Activated CD8-positive, alpha-beta T cell treated with anti-CD3 and anti-CD28 coated beads for 36 hours (primary cell): ENCODE data around the gene OR1A1. TPM values are rescaled to one million over a fixed set of nuclear protein-coding genes. Genes with fewer than 3 reads are reported as not detected.

ENCODE experiments used
- ATAC-seq: fragments of 200-7000 bp; cut with Tn5 transposase; one replicate; pipeline ENCODE4 v1.10.0; 2021; ENCODE audit warnings: mild to moderate bottlenecking, moderate library complexity
- CTCF ChIA-PET: fragments of 350-600 bp; sonication (Branson Sonifier 250); formaldehyde crosslinking; loops from one replicate; lab custom pipeline; 2021; ENCODE audit warnings: antibody characterized with exemption; lab: Charles Lee
- POLR2A ChIA-PET: fragments of 350-600 bp; sonication (Branson Sonifier 250); formaldehyde crosslinking; loops from one replicate; lab custom pipeline; 2021; ENCODE audit warnings: antibody characterized with exemption; lab: Charles Lee
- DNase-seq: peaks from one replicate; pipeline ENCODE4 v3.0.0-alpha.2; 2020
- H3K27ac Mint-ChIP-seq: one replicate; pipeline ENCODE4 v1.8.0; 2021; ENCODE audit warnings: mild to moderate bottlenecking, mixed read lengths
- H3K27me3 Mint-ChIP-seq: one replicate; pipeline ENCODE4 v1.8.0; 2021; ENCODE audit warnings: mixed read lengths
- H3K36me3 Mint-ChIP-seq: one replicate; pipeline ENCODE4 v1.8.0; 2021; ENCODE audit warnings: low read depth, mixed read lengths
- H3K4me1 Mint-ChIP-seq: one replicate; pipeline ENCODE4 v1.8.0; 2021; ENCODE audit warnings: low read depth, mixed read lengths
- H3K4me3 Mint-ChIP-seq: one replicate; pipeline ENCODE4 v1.8.0; 2021; ENCODE audit warnings: mild to moderate bottlenecking, moderate library complexity, mixed read lengths
- H3K9me3 Mint-ChIP-seq: one replicate; pipeline ENCODE4 v1.8.0; 2021; ENCODE audit warnings: mixed read lengths
- intact Hi-C: fragments of 100-400 bp; cut with micrococcal nuclease; formaldehyde crosslinking; loops from one replicate; pipeline ENCODE4 v1.10.0; 2022
- total RNA-seq, 2 experiments: library from RNA; stranded (reverse); gene quantifications; one replicate each; pipeline ENCODE4 v1.2.3, GENCODE V29; 2021
- TF ChIP-seq, protein P1 (sequence below): fragments of 200-600 bp; IDR thresholded peaks from one replicate; pipeline ENCODE4 v1.8.0; 2022; ENCODE audit warnings: antibody characterized with exemption, mild to moderate bottlenecking

Gene OR1A1, protein sequence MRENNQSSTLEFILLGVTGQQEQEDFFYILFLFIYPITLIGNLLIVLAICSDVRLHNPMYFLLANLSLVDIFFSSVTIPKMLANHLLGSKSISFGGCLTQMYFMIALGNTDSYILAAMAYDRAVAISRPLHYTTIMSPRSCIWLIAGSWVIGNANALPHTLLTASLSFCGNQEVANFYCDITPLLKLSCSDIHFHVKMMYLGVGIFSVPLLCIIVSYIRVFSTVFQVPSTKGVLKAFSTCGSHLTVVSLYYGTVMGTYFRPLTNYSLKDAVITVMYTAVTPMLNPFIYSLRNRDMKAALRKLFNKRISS
- not detected for total RNA-seq

DNA sequence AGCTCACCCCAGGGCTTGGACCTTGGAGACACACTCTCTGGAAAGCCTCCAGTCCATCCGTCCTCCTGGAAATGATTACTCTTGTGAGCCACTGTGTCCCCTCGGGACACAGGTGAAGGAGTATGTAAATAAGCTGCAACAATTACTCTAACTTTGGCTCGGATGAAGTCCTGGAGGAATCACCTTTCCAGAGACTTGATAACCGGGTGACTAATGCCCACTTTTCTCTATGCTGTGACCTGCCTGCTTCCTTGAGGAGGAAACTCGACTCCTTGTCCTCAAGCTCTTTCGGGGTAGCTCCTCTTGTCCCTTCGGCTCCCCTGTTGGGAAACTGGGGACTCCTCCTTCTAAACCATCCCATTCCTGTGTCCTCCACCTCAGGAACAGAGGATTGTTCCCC is at the start of gene OR1A1:
TSS of gene OR1A1 (plus strand) at position 301 of the 400 bp plus-strand sequence. CDS start 7,954 bp downstream, outside the sequence.
- ATAC-seq (no peak), DNase-seq (no peak)
- Mint-ChIP-seq H3K27ac (no peak within 1 kb of the TSS), H3K9me3 (peaks cover 3% of the 10 kb centered on the region), H3K4me1 (no peaks in the 10 kb centered on the region), H3K27me3 (peaks cover 2% of the 10 kb centered on the region), H3K4me3 (no peak within 1 kb of the TSS), H3K36me3 (no peaks in the 10 kb centered on the region)
- ChIA-PET POLR2A (no interaction called here), CTCF (no interaction called here)
- TF ChIP-seq, protein P1, sequence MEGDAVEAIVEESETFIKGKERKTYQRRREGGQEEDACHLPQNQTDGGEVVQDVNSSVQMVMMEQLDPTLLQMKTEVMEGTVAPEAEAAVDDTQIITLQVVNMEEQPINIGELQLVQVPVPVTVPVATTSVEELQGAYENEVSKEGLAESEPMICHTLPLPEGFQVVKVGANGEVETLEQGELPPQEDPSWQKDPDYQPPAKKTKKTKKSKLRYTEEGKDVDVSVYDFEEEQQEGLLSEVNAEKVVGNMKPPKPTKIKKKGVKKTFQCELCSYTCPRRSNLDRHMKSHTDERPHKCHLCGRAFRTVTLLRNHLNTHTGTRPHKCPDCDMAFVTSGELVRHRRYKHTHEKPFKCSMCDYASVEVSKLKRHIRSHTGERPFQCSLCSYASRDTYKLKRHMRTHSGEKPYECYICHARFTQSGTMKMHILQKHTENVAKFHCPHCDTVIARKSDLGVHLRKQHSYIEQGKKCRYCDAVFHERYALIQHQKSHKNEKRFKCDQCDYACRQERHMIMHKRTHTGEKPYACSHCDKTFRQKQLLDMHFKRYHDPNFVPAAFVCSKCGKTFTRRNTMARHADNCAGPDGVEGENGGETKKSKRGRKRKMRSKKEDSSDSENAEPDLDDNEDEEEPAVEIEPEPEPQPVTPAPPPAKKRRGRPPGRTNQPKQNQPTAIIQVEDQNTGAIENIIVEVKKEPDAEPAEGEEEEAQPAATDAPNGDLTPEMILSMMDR, result no peak
- intact Hi-C loops, result no loop called here

DNA sequence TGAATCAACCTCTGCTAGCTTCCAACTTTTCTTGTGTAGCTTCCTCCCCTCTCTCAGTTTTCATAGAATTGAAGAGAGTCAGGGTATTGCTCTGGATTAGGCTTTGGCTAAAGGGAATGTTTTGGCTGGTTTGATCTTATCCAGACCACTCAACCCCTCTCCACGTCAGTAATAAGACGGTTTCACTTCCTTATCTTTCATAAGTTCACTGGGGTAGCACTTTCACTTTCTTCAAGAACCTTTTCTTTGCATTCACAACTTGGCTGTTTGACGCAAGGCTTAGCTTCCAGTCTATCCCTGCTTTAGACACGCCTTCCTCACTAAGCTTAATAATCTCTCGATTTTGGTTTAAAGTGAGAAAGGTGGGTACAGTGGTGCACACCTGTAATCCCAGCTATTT is 39.9 kb upstream of the OR1A1 start:
- H3K4me1 Mint-ChIP-seq, result no peaks in the 10 kb centered on the region
- ChIA-PET CTCF (no interaction called here), POLR2A (no interaction called here)
- H3K36me3 Mint-ChIP-seq, result no peaks in the 10 kb centered on the region
- DNase-seq, result no peak
- H3K9me3 Mint-ChIP-seq, result peaks cover 6% of the 10 kb centered on the region
- TF ChIP-seq, protein P1, result no peak
- H3K27ac Mint-ChIP-seq, result no peak overlapping the region
- intact Hi-C loops, result no loop called here
- ATAC-seq, result no peak
- H3K4me3 Mint-ChIP-seq, result no peak overlapping the region
- H3K27me3 Mint-ChIP-seq, result peaks cover 4% of the 10 kb centered on the region

DNA sequence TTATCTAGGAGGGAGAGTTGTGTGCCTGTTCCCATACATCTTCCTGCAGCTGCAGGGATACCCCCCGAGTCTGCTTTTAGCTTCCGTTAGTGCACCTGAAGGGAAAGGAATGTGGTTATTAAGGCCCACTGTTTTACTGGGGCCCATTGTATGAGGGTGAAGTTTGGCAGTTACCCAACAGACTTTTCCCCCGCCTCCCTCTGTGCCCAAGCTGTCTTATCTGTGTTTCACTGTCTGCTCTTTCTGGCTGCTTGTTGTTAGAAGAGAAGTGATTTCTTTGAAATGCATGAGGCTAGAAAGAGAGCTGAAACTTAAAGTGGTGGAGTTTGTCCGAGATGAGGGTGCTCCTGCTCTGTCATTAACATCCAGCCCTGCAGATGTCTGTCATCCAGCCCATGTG is 17.5 kb upstream of the OR1A1 start:
- intact Hi-C loops, result no loop called here

DNA sequence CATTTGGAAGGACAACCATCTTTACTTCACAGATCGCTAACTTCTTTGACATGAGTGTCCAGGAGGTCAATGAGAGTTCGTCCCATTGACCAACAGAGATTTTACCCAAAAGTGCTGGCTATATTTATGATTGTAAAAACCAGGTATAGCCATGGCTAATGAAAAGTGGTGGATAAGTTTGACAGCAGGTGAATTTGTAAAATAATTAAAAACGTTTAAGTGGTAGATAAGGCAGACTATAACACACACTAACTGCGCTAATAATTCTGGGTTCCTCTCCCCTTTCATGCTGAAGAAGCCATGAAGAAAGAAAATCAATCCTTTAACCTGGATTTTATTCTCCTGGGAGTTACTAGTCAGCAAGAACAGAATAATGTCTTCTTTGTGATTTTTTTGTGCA is 10.2 kb upstream of the OR1A1 start, which contains the start of gene OR1A2:
TSS of gene OR1A2 (plus strand) at position 301 of the 400 bp plus-strand sequence. CDS start at position 301, 0 bp downstream.
- TF ChIP-seq, protein P1, result no peak
- ChIA-PET POLR2A (no interaction called here), CTCF (no interaction called here)
- Mint-ChIP-seq H3K4me3 (no peak within 1 kb of the TSS), H3K36me3 (no peaks in the 10 kb centered on the region), H3K27ac (no peak within 1 kb of the TSS), H3K4me1 (no peaks in the 10 kb centered on the region), H3K9me3 (peaks cover 6% of the 10 kb centered on the region), H3K27me3 (peaks cover 15% of the 10 kb centered on the region)
- intact Hi-C loops, result no loop called here
- DNase-seq (no peak), ATAC-seq (no peak)

More for the DNA sequence above, 17.5 kb upstream of the OR1A1 start:
- no peaks in the 10 kb centered on the region for H3K9me3 Mint-ChIP-seq
- CTCF ChIA-PET, result no interaction called here
- H3K36me3 Mint-ChIP-seq, result no peaks in the 10 kb centered on the region
- no peak for ATAC-seq
- TF ChIP-seq, protein P1, result no peak
- no peak overlapping the region for H3K4me3 Mint-ChIP-seq
- DNase-seq, result no peak
- no peaks in the 10 kb centered on the region for H3K4me1 Mint-ChIP-seq
- POLR2A ChIA-PET, result no interaction called here
- H3K27me3 Mint-ChIP-seq, result peaks cover 4% of the 10 kb centered on the region
- no peak overlapping the region for H3K27ac Mint-ChIP-seq

DNA sequence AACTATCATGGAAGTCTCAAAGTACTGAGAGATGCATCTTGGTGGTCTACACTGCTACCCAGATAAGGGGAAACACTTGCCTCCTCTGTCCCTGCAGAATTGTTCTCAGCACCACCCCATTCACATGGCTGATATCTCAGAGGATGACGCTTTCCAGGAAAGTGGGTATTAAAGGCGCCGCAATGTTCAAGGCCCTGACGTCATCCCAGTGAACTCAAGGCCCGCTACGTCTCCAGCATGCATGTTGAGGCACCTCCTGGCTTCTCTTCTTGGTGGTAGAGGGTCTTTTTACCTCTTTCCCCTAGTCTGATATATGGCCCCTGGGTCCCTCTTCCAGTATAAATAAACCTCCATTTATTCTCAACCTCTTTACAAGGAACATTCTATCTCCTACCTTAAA is 1.0 kb downstream of the OR1A1 start:
- Mint-ChIP-seq H3K4me1 (no peaks in the 10 kb centered on the region), H3K27ac (no peak overlapping the region), H3K9me3 (peaks cover 3% of the 10 kb centered on the region), H3K36me3 (no peaks in the 10 kb centered on the region), H3K4me3 (no peak overlapping the region), H3K27me3 (peaks cover 2% of the 10 kb centered on the region)
- TF ChIP-seq, protein P1, result no peak
- ChIA-PET CTCF (no interaction called here), POLR2A (interaction anchor here (0.5 kb wide), 1 partner anchor 375 kb away, joined by 6 read pairs; no protein-coding TSS in a partner anchor)
- DNase-seq (no peak), ATAC-seq (no peak)
- intact Hi-C loops, result no loop called here
